ENCODE measurements around the gene SQOR.

The SQOR gene

GRCh38 chr15:45634432-45635190 is at the start of gene SQOR:
Gene SQOR (plus strand): TSS chr15:45635029. CDS start chr15:45658924, 23,895 bp downstream.
- no peak for DNase-seq

DNA sequence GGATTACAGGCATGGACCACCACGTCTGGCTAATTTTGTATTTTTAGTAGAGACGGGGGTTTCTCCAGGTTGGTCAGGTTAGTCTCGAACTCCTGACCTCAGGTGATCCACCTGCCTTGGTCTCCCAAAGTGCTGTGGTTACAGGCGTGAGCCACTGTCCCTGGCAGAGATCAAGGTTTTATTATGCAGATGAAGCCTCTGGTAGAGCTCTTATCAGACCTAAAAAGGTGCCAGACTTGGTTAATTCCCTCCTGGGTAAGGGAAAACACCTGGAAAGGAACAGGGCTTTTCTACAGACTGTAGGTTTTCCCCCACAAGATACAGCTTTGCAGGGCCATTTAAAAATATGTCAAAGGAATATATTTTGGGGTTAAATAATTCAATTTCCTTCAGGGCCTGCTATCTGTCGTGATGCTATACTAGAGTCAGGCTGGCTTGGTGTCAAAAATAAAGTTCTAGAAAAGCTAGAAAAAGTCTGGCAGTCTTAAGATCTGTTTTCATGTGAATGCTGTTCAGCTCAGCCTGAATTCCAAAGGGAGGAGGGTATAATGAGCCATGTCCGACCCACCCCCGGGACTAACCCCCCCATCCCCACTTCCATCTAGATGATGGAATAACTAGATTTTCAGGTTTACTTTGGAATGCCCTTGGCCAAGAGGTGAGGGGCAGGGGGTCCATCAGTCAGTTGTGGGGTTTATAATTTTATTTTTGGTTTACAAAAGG is 49.6 kb upstream of the SQOR start:
- no peak for DNase-seq

DNA sequence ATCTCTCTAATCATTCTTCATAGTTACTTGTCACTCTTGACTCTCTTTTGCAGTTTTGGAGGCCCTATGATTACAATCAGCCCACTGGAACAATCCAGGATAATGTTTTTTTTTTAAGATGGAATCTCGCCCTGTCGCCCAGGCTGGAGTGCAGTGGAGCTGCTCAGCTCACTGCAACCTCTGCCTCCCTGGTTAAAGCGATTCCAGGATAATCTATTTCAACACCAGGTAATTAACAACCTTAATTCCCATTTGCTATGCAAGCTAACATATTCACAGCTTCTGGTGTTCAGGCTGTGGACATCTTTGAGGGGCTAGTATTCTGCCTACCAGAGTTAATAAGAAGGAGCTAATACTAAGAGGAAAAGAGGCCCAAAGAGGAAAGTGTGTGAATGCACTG is 48.7 kb upstream of the SQOR start:
- DNase-seq, result no peak

GRCh38 chr15:45586601-45587094 is 48.2 kb upstream of the SQOR start:
- DNase-seq, result no peak

DNA sequence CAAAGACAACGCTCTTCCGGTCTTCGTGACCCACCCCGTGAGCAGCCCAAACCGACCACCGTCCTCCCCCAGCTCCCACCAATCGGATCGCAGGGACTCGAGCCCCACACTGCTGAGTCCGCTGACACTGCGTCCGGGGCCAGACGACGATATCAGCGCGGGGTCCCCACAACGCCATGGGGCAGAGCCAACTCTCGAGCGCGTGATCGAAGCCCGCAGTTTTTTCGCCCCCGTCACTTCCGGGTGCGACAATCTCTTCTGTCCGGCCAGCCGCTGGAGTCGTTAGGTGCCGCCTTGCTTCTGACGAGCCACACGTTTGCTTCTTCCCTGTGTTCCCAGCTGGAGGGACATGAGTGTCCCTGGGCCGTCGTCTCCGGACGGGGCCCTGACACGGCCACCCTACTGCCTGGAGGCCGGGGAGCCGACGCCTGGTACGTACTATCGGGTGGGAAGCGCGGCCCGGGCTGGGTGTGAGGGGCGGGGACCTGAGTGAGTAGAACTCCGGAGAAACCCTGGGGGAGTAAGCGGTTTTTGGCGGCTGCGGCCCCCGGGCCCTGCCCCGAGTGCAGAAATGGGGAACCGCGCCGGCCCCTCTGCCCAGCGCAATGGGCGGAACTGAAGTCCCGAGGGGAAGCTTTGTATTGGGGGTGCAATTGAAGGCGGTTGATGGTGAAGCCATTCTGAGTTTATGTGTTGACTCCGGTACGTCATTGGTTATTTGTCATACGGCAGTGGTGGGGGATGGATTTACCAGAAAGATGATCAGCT is 47.5 kb upstream of the SQOR start, which contains the start of gene BLOC1S6:
Gene BLOC1S6, plus strand, starts transcription at position 285 of the 768 bp plus-strand sequence. Its CDS starts 65 bp downstream, at position 350.
- DNase-seq, result peak; percentile 92

GRCh38 chr15:45587863-45588170 is 47.0 kb upstream of the SQOR start:
- DNase-seq, result no peak

GRCh38 chr15:45588219-45588875 is 46.5 kb upstream of the SQOR start:
- DNase-seq, result no peak

DNA sequence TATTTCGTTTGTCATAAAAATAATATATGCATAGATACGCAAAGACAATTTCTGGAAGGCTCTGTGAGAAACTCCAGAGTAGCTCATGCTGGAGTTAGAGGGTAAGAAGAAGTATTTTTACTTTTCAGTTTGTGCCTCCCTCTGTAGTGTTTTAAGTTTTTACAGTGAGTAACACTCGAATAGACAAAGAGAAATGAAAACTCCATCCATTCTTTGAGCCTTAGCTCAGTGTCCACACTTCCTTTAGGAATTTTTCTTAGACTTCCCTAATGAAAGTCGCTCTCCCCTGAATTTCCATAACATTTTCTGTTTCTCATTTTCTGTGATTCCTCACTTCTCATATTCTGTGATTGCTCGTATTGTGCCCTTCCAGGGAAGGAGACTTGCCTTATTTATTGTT is 45.6 kb upstream of the SQOR start:
- no peak for DNase-seq

DNA sequence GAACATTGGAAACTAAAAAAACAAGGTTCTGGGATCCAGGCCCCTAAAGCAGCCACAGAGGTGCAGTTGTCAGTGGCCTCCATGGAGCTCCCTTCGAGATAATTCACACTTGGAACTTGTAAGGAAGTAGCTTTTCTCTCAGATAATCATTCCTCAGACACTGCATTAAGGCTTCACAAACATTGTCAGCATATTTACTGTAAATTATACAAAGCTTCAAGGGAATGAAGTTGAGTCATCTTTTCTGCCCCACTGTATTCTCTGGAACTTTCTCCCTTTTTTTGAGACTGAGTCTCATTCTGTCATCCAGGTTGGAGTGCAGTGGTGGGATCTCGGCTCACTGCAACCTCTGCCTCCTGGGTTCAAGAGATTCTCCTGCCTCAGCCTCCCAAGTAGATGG is 40.5 kb upstream of the SQOR start:
- no peak for DNase-seq

GRCh38 chr15:45594835-45595530 is 39.8 kb upstream of the SQOR start:
- DNase-seq, result no peak

DNA sequence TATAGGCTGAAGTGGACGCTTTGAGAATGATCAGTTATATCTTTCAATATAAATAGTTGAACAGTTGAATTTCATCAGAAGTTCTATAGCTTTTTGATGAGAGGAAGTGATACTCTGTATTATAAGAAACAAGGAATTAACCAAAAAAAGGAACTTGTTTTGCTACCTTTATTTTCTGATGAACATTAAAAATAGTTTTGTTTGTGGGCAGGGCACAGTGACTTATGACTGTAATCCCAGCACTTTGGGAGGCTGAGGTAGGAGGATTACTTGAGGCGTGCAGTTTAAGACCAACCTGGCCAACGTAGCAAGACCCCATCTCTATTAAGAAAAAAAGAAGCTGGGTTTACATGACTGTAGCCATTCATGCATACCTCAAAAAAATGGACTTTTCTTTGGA is 30.9 kb upstream of the SQOR start:
- DNase-seq, result no peak

DNA sequence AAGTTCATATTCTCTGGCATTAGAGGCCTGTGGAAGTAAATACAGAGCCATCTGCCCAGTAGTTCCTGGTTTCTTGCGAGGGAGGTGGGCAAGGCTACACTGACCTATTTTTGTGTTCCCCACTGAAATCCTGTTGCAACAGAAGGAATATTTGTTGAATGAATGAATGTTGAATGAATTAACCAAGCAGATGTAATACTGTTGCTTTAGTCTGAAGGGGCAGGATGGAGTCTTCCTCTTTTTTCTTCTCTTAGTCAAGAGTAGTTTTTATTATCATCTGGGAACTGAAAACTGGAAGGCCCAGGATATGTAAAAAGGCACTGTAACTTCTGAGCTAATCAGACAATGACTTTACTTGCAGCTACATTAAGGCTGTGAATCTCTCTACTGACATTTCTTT is 30.5 kb upstream of the SQOR start:
- no peak for DNase-seq

DNA sequence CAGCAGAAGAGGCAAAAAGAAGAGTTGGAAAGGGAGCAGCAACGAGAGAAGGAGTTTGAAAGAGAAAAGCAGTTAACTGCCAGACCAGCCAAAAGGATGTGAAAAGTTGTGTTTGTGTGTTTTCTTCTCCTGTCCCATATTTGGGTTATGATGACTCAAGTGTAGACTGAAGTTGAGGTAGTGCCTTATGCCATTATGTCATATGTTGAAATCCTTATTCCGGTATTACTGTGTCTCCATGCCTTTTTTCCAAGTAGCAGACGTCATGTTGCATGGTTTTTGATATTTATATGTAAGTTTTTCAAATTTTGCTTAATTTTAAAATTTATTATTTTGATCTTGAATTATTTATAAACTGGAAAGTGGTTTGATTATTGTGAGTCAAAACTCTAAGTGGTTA is 28.4 kb upstream of the SQOR start:
- DNase-seq, result no peak

DNA sequence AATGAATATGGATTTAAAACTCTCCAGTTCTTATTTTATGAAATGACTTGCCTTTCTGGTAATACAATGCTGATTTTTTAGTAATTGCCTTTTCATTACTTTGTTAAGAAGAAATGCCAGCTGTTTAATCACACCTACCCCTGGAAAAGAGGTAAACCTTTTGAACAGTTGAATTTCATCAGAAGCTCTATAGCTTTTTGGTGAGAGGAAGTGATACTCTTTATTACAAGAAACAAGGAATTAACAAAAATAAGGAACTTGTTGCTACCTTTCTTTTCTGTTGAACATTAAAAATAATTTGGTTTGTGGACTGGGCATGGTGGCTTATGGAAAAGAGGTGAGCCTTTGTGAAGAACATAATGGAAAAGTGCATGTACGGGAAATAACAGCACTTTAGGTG is 28.0 kb upstream of the SQOR start:
- DNase-seq, result no peak

DNA sequence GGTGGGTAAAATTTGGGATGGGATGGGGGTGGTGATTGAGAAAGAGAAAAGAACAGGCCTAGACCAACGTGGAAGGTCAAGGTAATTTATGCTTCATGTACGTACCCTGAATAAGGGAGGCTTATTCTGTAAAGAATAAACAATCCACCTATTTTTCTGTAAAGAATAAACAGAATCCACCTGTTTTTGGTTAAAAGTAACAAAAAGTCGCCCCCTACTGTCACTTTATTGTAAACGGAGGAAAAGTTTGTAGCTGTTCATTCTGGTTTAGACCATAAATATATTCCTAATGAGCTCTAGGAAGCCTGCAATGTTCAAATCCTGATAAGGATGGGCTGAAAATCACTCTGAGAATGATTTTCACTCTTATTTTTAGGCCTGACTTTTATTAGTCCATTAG is 23.5 kb upstream of the SQOR start:
- no peak for DNase-seq

DNA sequence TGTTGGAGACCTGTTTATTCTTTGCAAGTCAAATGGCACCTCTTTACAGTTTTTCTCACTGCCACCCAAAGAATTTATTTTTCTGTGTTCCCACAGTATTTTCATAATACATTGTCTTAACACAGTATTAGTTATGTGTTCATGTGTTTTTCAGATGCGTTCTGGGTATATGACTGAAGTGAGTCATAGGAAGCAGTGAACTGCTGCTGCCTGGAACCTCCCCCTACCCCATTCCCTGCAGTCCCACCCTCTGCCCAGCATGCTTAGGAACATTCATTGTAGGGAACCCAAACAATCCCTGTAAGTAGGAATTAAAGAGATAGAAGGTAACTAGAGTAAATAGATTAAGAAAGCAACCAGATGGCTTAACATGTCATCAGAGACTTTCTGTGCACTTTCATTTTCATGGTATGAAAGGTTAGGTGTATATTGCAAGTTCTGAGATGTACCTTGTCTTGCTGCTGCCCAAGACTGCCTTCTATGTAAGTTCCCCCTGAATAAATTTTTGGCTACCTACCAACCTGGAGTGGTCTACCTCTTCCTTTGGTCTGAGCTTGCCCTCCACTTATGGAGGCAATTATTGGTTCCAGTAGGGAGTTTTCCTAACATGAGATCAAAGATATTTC is 21.9 kb upstream of the SQOR start:
- DNase-seq, result peak; percentile 41

GRCh38 chr15:45616901-45617323 is 17.9 kb upstream of the SQOR start:
- DNase-seq, result no peak

GRCh38 chr15:45618813-45619212 is 16.0 kb upstream of the SQOR start:
- DNase-seq, result no peak

DNA sequence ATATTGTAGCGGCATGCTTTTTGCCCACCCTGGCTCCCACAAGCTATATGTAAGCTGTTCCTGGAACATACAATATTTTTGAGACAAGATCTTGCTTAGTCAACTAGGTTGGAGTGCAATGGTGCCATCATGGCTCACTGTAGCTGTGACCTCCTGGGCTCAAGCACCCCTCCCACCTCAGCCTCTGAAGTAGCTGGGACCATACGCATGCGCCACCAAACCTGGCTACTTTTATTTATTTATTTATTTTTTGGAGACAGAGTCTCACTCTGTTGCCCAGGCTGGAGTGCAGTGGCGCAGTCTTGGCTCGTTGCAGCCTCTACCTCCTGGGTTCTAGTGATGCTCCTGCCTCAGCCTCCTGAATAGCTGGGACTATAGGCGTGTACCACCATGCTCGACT is 6.7 kb upstream of the SQOR start:
- no peak for DNase-seq

DNA sequence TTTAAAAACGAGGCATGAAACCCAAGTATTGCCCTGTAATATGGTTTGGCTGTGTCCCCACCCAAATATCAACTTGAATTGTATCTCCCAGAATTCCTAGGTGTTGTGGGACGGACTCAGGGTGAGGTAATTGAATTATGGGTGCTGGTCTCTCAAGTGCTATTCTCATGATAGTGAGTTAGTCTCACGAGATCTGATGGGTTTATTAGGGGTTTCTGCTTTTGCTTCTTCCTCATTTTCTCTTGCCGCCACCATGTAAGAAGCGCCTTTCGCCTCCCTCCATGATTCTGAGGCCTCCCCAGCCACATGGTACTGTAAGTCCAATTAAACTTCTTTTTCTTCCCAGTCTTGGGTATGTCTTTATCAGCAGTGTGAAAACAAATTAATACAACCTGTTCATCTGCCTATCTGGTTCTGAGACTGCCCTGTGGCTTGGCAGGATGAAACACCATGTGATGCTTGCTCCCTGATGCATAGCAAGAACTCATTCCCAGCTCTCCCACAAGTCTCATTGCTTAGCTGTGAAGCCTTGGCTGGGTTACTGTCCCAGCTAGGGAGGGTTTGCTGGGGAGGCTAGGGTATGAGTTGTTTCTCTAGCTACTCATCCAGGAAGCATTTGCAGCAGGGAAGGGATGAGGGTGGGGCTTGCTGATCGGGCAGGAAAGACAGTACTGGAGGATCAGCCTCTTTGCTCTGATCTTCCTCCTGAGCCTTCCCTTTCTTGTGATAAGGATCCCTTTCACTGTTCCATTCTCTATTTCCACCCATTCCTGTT is 3.7 kb upstream of the SQOR start:
- peak; percentile 87 for DNase-seq

DNA sequence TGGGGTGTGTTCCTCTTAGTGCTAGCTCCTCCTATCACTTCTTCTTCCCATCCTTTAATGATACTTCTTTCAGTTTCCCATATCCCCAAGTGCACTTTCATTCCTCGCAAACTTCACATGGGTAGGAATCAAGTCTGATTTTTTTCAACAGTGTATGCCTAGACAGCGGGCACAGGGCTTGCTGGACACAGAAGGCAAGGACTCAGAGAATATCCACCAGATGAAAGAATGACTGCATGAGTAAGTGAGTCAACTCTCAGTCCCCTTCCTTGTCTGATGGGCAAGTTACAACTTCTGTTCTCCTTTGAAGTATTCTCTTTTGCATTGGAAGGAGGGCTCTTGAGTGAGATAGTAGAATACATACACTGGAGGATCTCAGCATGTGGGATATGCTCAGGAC is 3.1 kb upstream of the SQOR start:
- no peak for DNase-seq
